ENCODE measurements around the gene RBM47. TPM values are rescaled to one million over a fixed set of nuclear protein-coding genes. Genes with fewer than 3 reads are reported as not detected.

Gene RBM47
- total RNA-seq, 1 donor from 2014 or later = 108 TPM

DNA sequence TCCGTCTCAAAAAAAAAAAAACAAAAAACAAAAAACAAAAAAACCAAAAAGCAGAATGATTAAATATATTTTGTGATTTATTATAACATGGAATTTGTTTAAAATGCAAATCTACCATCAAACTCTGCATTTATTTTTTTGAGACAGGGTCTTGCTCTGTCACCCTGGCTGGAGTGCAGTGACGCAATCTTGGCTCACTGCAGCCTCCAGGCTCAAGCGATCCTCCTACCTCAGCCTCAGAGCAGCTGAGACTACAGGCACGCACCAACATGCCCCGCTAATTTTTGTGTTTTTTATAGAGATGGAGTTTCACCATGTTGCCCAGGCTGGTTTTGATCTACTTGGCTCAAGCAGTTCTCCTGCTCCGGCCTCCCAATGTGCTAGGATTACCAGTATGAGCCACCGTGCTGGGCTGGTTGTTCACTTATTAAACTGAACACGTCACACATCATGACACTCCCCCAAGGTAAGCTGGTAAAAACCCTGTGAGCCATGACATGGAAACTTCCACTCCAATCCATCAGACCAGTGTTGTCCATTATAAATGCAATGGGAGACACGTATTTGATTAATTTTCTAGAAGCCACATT lies 45.7 kb downstream of the RBM47 start:
- no peak overlapping the region for H3K27ac ChIP-seq
- DNase-seq (no peak), ATAC-seq (no peak)
- no peak overlapping the region for H3K4me3 ChIP-seq
- H3K36me3 ChIP-seq = no peaks in the 10 kb centered on the region
- H3K4me1 ChIP-seq = peaks cover 35% of the 10 kb centered on the region
- intact Hi-C loops (cut with DNase I) = no loop called here
- no peaks in the 10 kb centered on the region for H3K27me3 ChIP-seq (ENCODE audit: low read depth)
- no peak for TF ChIP-seq CTCF (IDR thresholded peaks at IDR 0.05)
- no peaks in the 10 kb centered on the region for H3K9me3 ChIP-seq

DNA sequence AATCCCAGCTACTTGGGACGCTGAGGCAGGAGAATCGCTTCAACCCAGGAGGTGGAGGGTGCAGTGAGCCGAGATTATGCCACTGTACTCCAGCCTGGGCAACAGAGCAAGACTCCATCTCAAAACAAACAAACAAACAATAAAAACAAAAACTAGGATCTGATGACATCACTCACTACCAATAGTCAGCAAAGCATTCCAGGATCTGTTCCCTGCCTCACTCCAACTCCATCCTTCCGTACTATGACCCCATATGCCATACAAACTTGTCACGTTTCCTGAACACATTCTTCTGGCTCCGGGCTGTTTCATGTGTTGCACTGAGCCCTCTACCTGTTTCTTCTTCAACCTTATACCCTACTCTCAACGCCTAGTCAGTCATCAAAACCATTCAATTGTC lies 47.3 kb downstream of the RBM47 start:
- intact Hi-C loops (cut with DNase I) = no loop called here
- ATAC-seq = no peak
- Histone ChIP-seq H3K4me3 (no peak overlapping the region), H3K27ac (no peak overlapping the region), H3K27me3 (ENCODE audit: low read depth) (no peaks in the 10 kb centered on the region), H3K9me3 (no peaks in the 10 kb centered on the region), H3K36me3 (no peaks in the 10 kb centered on the region), H3K4me1 (peaks cover 34% of the 10 kb centered on the region)
- no peak for DNase-seq
- no peak for TF ChIP-seq CTCF (IDR thresholded peaks at IDR 0.05)

- H3K9me3 ChIP-seq = no peaks in the 10 kb centered on the region
- no peak overlapping the region for H3K4me3 ChIP-seq
- no peak for ATAC-seq
- peaks cover 36% of the 10 kb centered on the region for H3K4me1 ChIP-seq
- no peaks in the 10 kb centered on the region for H3K27me3 ChIP-seq (ENCODE audit: low read depth)
- intact Hi-C loops (cut with DNase I) = no loop called here
- no peak overlapping the region for H3K27ac ChIP-seq
- DNase-seq = no peak
- TF ChIP-seq CTCF (IDR thresholded peaks at IDR 0.05) = no peak
- no peaks in the 10 kb centered on the region for H3K36me3 ChIP-seq
Observed at GRCh38 chr4:40581254-40582140, 48.2 kb downstream of the RBM47 start.

DNA sequence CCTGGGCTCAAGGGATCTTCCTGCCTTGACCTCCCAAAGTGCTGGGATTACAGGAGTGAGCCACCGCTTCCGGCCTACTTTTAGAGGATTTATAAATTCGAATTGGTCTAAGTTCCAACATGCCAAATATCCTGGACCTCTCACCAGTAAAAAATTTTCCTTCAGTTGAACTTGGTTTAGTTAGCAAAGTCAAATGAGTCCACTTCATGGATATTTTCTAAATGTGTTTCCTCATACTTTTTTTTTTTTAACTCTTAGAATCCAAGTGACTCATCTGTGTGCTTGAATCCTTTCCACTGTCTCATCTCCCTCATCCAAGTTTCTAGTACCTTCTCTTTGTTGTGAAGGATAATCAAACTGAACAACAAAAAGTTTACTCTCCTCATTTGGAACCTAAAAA lies 49.7 kb downstream of the RBM47 start:
- no peak for ATAC-seq
- Histone ChIP-seq H3K27me3 (ENCODE audit: low read depth) (no peaks in the 10 kb centered on the region), H3K4me3 (no peak overlapping the region), H3K4me1 (peaks cover 38% of the 10 kb centered on the region), H3K27ac (no peak overlapping the region), H3K36me3 (no peaks in the 10 kb centered on the region), H3K9me3 (no peaks in the 10 kb centered on the region)
- TF ChIP-seq CTCF (IDR thresholded peaks at IDR 0.05) = no peak
- DNase-seq = no peak
- intact Hi-C loops (cut with DNase I) = no loop called here

DNA sequence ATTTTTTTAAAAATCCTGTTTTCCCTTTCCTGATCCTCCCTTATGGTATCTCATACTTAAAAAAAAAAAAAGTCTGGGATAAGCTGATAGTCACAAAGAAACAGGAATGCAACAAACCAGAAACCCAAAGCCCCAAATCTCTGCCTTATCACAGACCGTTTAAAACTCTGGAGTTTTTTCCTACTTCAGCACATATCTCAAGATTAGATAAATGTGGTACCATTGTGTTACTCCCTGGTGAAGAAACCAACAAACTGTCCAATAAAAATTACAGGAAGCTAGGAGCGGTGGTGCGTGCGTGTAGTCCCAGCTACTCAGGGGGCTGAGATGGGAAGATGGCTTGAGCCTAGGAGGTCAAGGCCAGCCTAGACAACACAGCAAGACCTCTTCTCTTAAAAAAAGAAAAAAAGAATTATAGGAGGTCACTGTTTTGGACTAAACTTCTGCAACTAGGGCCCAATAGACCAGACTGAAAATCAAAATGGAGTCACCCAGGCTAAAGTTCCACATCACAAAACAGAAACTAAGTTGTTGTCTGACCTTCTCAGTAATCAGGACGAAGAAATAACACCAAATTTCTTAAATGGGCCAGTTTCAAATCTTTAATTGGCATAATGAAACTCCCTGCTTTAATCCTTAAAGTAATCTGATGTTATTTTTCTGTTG lies 51.9 kb downstream of the RBM47 start:
- ATAC-seq (no peak), DNase-seq (no peak)
- no peak for TF ChIP-seq CTCF (IDR thresholded peaks at IDR 0.05)
- intact Hi-C loops (cut with DNase I) = no loop called here
- Histone ChIP-seq H3K4me3 (peak overlapping the region; percentile 12), H3K36me3 (no peaks in the 10 kb centered on the region), H3K27ac (peak overlapping the region; percentile 80), H3K4me1 (peaks cover 38% of the 10 kb centered on the region), H3K9me3 (no peaks in the 10 kb centered on the region), H3K27me3 (ENCODE audit: low read depth) (no peaks in the 10 kb centered on the region)

Data from lower lobe of right lung (tissue), 2 donors.